Erythroblast (primary cell): ENCODE measurements around the gene TMEM170A.

ENCODE experiments used
- GATA1 ChIP-seq: IDR thresholded peaks from 2 replicates; pipeline ENCODE4 v1.6.1; 2011; ENCODE audit warnings: low read depth, mild to moderate bottlenecking, control low read depth, low read length, moderate library complexity
- POLR2A ChIP-seq: IDR thresholded peaks from 2 replicates; pipeline ENCODE4 v1.6.1; 2011; ENCODE audit warnings: mild to moderate bottlenecking, low read length

DNA sequence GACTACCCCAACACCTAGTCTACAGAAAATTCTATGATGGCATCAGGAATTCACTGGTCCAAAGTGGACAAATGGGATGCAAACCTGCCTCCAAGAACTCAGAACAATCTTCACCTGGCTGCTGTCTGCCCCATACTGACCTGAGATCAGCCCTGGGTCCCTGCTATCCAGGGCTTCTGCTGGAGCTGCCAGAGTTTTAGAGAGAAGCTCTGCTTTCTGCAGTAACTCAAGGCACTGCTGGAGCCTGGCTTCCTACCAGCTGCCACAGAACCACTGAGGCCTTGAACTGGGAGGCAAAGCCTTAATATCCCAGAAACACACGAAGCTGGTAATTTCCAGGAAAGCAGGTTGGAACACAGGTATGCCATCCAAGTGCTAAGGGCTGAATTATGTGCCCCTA lies 7.5 kb downstream of the TMEM170A start:
- TF ChIP-seq POLR2A (no peak), GATA1 (no peak)
